HG03139 (cell line): Measurements from ENCODE around the gene SMYD3.
A peak's percentile ranks its signal among the peaks of the same experiment; 100 is the strongest.
"Not testable (repeated sequence)": the region's sequence is repeated elsewhere in the genome, so short reads cannot be mapped to it uniquely, and the experiment has no call there.

Experiments
- ATAC-seq: cut with Tn5 transposase; IDR thresholded peaks from one replicate; pipeline ENCODE4 v1.9.1; 2021; ENCODE audit not compliant: unreplicated experiment

Gene SMYD3

GRCh38 chr1:245825128-245825901, 681.8 kb downstream of the SMYD3 start:
- no peak for ATAC-seq

GRCh38 chr1:245823408-245824147, 683.5 kb downstream of the SMYD3 start:
- no peak for ATAC-seq

GRCh38 chr1:245822996-245823395, 684.1 kb downstream of the SMYD3 start:
- no peak for ATAC-seq

- ATAC-seq = not testable (repeated sequence)
Observed at GRCh38 chr1:245818363-245818762, 688.7 kb downstream of the SMYD3 start.

- not testable (repeated sequence) for ATAC-seq
Observed at GRCh38 chr1:245816496-245816895, 690.6 kb downstream of the SMYD3 start.

- ATAC-seq = no peak
Observed at GRCh38 chr1:245814651-245815050, 692.4 kb downstream of the SMYD3 start.

GRCh38 chr1:245812278-245812677, 694.8 kb downstream of the SMYD3 start:
- no peak for ATAC-seq

GRCh38 chr1:245810789-245811337, 696.2 kb downstream of the SMYD3 start:
- ATAC-seq = no peak

- no peak for ATAC-seq
Observed at GRCh38 chr1:245810181-245810769, 696.8 kb downstream of the SMYD3 start.

GRCh38 chr1:245809361-245809760, 697.7 kb downstream of the SMYD3 start:
- ATAC-seq = no peak

- no peak for ATAC-seq
Observed at GRCh38 chr1:245807954-245808719, 698.9 kb downstream of the SMYD3 start.

GRCh38 chr1:245807306-245807705, 699.8 kb downstream of the SMYD3 start:
- peak; percentile 69 for ATAC-seq

- no peak for ATAC-seq
Observed at GRCh38 chr1:245805532-245805931, 701.5 kb downstream of the SMYD3 start.

- no peak for ATAC-seq
Observed at GRCh38 chr1:245804696-245805095, 702.4 kb downstream of the SMYD3 start.

GRCh38 chr1:245803666-245804037, 703.4 kb downstream of the SMYD3 start:
- no peak for ATAC-seq

GRCh38 chr1:245802941-245803665, 704.0 kb downstream of the SMYD3 start:
- no peak for ATAC-seq

- no peak for ATAC-seq
Observed at GRCh38 chr1:245800901-245801605, 706.0 kb downstream of the SMYD3 start.

GRCh38 chr1:245798349-245798711, 708.7 kb downstream of the SMYD3 start:
- no peak for ATAC-seq

GRCh38 chr1:245797592-245798348, 709.3 kb downstream of the SMYD3 start:
- ATAC-seq = no peak
